ENCODE data around the gene FBXO48.

FBXO48 gene

GRCh38 chr2:68434981-68435380 lies 32.1 kb downstream of the FBXO48 start:
- peak; percentile 61 to 65 for DNase-seq

DNA sequence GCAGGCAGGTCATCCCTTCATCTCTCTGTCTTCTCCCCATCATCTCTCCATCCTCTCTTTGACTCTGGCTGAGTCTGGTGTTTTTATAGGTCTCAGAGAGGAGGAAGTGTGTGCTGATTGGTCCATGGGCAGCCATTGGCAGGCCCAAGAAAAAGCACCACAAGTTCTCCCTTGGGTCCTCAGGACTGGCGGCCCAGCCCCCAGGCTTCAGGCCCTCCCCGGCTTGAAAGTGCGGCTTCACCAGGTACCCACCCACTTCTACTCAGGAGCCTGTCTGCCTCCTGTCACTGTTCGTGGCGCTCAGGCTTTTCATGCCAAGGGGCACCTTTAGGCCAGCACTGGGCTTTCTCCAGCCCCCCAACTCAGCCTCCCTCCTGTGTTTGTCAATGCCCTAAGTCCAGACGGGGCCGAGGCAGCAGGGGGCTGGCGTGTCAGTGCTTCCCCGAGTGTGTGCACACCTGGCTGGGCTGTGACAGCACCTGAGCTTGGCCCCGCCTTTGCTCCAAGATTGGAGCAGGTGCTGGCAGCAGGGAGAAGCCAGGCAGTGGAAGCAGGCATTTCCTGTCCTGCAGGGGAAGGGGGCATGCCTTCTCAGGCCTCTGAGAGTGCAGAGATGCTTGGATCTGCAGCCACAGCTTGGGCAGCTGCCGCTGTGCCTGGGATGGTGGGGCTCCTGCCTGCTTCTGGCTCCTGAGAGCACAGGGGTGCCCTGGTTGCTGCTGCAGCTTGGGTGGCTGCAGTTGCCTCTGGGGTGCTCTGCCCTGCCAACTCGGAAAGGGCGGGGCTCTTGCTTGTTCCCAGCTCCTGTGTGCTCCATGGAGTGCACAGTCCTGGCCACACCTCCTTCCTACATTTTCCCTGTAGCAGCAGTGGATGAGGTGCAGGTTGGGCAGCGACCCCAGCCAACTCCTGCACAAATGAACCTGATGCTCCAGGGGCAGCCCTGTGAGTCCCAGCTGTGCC lies 34.1 kb downstream of the FBXO48 start:
- no peak for DNase-seq

GRCh38 chr2:68431316-68431972 lies 35.6 kb downstream of the FBXO48 start:
- DNase-seq: no peak

- no peak for DNase-seq
These were observed 37.7 kb downstream of the FBXO48 start for GRCh38 chr2:68429311-68429826.

GRCh38 chr2:68428746-68429145 lies 38.3 kb downstream of the FBXO48 start:
- no peak for DNase-seq

- DNase-seq: no peak
These were observed 39.0 kb downstream of the FBXO48 start for GRCh38 chr2:68428126-68428525.

GRCh38 chr2:68426848-68427579 lies 40.1 kb downstream of the FBXO48 start:
- DNase-seq: peak; percentile 81 to 84

DNA sequence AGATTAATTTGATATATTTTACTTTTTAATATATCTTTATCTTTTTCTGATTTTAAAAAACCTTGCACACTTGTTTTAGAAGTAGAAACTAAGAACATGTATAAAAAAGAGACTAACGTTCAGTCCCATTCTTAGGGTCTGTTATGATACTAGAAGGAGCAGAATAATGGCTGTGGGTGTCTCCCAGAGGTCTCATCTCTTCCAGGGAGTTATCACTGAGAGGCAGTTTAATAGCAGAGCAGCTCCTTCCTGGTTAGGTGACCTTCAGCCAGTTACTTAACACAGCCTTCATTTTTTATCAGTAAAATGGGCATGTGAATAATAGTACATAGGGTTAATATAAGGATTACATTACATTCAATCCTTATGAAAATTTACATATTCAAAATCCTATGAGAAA lies 40.6 kb downstream of the FBXO48 start:
- no peak for DNase-seq

- DNase-seq: peak in 1 of 2 donors; percentile 15
These were observed 41.6 kb downstream of the FBXO48 start for GRCh38 chr2:68425503-68425902.

GRCh38 chr2:68423966-68424650 lies 43.0 kb downstream of the FBXO48 start:
- peak; percentile 71 to 83 for DNase-seq

- DNase-seq: peak; percentile 40 to 43
These were observed 46.7 kb downstream of the FBXO48 start for GRCh38 chr2:68420254-68420910.

- no peak for DNase-seq
These were observed 48.2 kb downstream of the FBXO48 start for GRCh38 chr2:68418855-68419254.

DNA sequence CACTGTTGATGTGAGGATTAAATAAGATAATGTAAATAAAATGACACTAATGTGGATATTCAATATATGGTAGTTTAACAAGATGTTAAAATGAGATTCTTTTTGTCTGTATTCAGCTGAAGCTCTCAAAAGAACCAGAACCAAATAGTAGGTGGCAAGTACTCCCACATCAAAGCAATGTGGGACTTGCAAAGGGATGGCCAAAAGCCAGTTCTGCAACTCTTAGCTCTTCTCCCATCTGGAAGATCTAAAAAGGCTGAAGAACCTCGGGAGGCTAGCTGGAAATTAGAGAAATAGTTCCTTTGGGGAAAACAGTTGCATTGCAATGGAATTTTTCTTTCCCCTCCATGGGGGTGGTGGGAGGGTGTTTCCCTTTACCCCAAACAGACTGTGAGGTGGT lies 48.7 kb downstream of the FBXO48 start:
- no peak for DNase-seq

DNA sequence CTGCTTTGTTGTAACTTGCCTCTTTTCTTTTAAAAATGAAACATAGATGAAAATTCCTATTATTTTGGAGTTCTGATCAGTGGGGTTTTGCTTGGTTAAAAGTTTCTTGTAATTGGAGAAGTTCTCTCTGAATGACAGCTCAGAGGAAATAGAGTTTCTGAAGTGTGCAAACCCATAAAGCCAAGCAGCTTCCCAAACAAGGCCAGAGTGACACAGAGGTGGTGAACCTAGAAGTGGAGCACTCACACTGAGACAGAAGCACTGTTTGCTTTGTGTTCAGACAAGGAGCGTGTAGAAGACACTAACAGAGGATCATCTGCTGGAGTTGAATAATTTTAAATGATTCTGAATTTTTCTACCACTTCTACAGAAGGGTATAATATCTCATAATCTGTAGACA lies 49.2 kb downstream of the FBXO48 start:
- DNase-seq: peak; percentile 31 to 36

GRCh38 chr2:68416081-68416675 lies 50.9 kb downstream of the FBXO48 start:
- DNase-seq: no peak

DNA sequence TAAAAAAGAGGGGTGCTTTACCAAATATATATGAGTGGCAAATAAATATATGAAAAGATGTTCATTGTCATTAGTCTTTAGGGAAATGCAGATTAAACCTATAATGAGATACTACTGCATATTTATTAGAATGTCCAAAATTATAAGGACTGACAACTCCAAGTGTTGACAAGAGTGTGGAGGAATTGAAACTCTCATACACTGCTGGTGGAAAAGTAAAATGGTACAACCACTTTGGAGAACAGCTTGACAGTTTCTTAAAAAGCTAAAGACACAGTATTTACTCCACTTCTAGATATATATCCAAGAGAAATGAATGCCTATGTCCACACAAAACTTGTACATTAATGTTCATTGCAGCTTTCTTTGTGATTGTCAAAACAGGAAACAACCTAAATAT lies 51.6 kb downstream of the FBXO48 start:
- DNase-seq: no peak

DNA sequence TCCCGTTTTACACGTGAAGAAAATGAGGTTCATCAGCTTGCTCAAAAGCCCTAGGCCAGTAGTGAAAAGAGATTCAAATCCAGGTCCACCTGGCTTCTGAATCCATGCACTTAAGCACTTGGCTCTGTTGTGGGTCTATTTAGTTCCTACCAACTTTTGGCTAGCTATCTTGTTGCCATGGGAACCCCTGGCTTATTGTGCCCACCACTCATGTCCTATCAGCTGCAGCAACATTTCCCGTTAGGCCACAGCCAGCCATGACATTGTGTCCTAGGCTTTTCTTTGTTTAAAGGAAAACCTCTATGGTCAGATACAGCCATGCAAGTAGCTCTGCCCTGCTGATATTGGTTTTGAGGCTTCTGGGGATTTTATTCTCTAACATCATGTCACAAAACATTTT lies 52.2 kb downstream of the FBXO48 start:
- no peak for DNase-seq

DNA sequence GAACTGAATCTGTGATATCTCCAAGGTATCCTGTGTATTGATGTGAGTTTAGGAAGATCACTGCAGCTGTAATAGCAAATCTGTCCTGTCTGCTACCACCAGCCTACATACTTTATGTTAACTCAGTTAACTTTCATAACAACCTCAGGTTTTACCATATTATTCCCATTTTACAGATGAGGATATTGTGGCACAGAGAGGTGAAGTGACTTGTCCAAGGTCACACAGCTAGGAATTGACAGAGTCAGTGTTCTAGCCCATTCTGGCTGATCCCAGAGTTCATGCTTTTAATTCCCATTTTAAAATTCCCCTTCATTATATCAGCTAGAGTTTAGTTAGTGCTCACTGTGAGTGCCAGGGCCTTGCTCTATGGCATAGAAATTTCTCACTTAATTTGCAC lies 52.6 kb downstream of the FBXO48 start:
- DNase-seq: no peak

- no peak for DNase-seq
These were observed 53.6 kb downstream of the FBXO48 start for GRCh38 chr2:68413466-68413865.

DNA sequence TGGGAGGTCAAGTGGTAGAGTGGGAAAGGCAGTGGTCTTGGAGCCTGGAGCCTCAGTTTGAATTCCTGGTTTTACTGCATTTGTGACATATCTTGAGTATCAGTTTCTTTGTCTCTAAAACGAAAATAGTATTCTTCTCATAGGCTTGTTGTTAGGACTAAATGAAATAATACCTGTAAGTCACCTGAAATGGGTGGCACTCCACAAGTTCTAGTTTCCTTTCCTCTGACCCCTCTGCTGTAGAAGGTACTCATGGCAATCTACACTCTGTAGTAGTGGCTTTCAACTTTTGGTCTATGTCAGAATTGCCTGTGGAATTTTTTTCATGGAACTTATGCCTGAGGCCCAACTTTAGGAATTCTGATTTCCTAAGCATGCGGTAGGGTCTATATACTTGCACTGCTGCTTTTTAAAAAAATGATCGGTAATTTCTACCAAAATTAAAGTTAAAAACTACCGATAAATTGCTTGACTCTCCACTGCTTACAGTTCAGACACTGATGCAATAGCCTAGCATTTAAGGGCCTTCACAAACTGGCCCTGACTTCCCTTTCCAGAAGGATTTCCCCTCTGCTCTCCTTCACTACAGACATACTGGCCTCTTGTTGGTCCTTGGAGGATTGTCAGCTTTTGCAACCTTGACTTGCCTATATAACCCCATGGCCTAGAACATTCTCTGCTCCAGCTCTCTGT lies 54.8 kb downstream of the FBXO48 start:
- DNase-seq: peak; percentile 76 to 77

Data from inflammatory macrophage (primary cell).